Measurements from ENCODE around the gene SLC14A1. TPM values are rescaled to one million over a fixed set of nuclear protein-coding genes. Genes with fewer than 3 reads are reported as not detected.

SLC14A1 gene
- total and polyA plus RNA-seq, 9 donors = 0.75 to 2.2 (median 1.4) TPM

- Histone ChIP-seq H3K36me3 (ENCODE audit: control insufficient read depth, insufficient read depth, low read length) (no peaks in the 10 kb centered on the region), H3K27me3 (ENCODE audit: control insufficient read depth, insufficient read depth, low read length) (no peaks in the 10 kb centered on the region), H3K4me1 (ENCODE audit: control insufficient read depth, insufficient read depth, low read length) (no peaks in the 10 kb centered on the region), H3K27ac (ENCODE audit: low read length) (no peak overlapping the region), H3K9me3 (replicated peaks; ENCODE audit: control insufficient read depth, low read depth, low read length) (no peaks in the 10 kb centered on the region), H3K4me3 (ENCODE audit: low read length) (no peak overlapping the region)
- no CpG with 5 or more reads among the region's 3 CpGs for WGBS (ENCODE audit: insufficient coverage)
- no peak for DNase-seq
Observed at GRCh38 chr18:45788861-45789260, 64.9 kb downstream of the SLC14A1 start.

GRCh38 chr18:45792506-45793263 is 68.7 kb downstream of the SLC14A1 start:
- H3K27ac ChIP-seq (ENCODE audit: low read length) = no peak overlapping the region
- H3K4me3 ChIP-seq (ENCODE audit: low read length) = no peak overlapping the region
- no peaks in the 10 kb centered on the region for H3K4me1 ChIP-seq (ENCODE audit: control insufficient read depth, insufficient read depth, low read length)
- DNase-seq = no peak
- H3K9me3 ChIP-seq (replicated peaks; ENCODE audit: control insufficient read depth, low read depth, low read length) = no peaks in the 10 kb centered on the region
- WGBS (ENCODE audit: insufficient coverage) = 85% methylated on average over 4 of the region's 5 CpGs
- no peaks in the 10 kb centered on the region for H3K36me3 ChIP-seq (ENCODE audit: control insufficient read depth, insufficient read depth, low read length)
- H3K27me3 ChIP-seq (ENCODE audit: control insufficient read depth, insufficient read depth, low read length) = no peaks in the 10 kb centered on the region

GRCh38 chr18:45793264-45793965 is 69.4 kb downstream of the SLC14A1 start:
- Histone ChIP-seq H3K27me3 (ENCODE audit: control insufficient read depth, insufficient read depth, low read length) (no peaks in the 10 kb centered on the region), H3K4me3 (ENCODE audit: low read length) (no peak overlapping the region), H3K27ac (ENCODE audit: low read length) (no peak overlapping the region), H3K4me1 (ENCODE audit: control insufficient read depth, insufficient read depth, low read length) (no peaks in the 10 kb centered on the region), H3K9me3 (replicated peaks; ENCODE audit: control insufficient read depth, low read depth, low read length) (no peaks in the 10 kb centered on the region), H3K36me3 (ENCODE audit: control insufficient read depth, insufficient read depth, low read length) (no peaks in the 10 kb centered on the region)
- DNase-seq = no peak
- WGBS (ENCODE audit: insufficient coverage) = no CpG with 5 or more reads among the region's 4 CpGs

GRCh38 chr18:45801416-45802004 is 77.5 kb downstream of the SLC14A1 start:
- no peak overlapping the region for H3K27ac ChIP-seq (ENCODE audit: low read length)
- no peaks in the 10 kb centered on the region for H3K4me1 ChIP-seq (ENCODE audit: control insufficient read depth, insufficient read depth, low read length)
- DNase-seq = no peak
- no CpG with 5 or more reads among the region's 1 CpG for WGBS (ENCODE audit: insufficient coverage)
- H3K4me3 ChIP-seq (ENCODE audit: low read length) = no peak overlapping the region
- H3K36me3 ChIP-seq (ENCODE audit: control insufficient read depth, insufficient read depth, low read length) = no peaks in the 10 kb centered on the region
- H3K9me3 ChIP-seq (replicated peaks; ENCODE audit: control insufficient read depth, low read depth, low read length) = peaks cover 13% of the 10 kb centered on the region
- no peaks in the 10 kb centered on the region for H3K27me3 ChIP-seq (ENCODE audit: control insufficient read depth, insufficient read depth, low read length)

Other genes with a start within 250 kb of the SLC14A1 start
- gene SLC14A2, start 108.7 kb upstream of the SLC14A1 start, total RNA-seq = 0.04 TPM
- gene SLC14A2, start 108.7 kb upstream of the SLC14A1 start, polyA plus RNA-seq (ENCODE audit: insufficient read depth in 1 of 8, insufficient read length in 8 of 8, low replicate concordance in 1 of 8) = under 1 TPM; 0.02 to 0.23 (median 0.09) TPM
- gene SIGLEC15, start 101.5 kb downstream of the SLC14A1 start, total RNA-seq = 0.09 TPM
- under 1 TPM; 0.06 to 0.44 (median 0.14) TPM for gene SIGLEC15, start 101.5 kb downstream of the SLC14A1 start, polyA plus RNA-seq (ENCODE audit: insufficient read depth in 1 of 8, insufficient read length in 8 of 8, low replicate concordance in 1 of 8)
- 14.9 TPM for gene EPG5, start 243.1 kb downstream of the SLC14A1 start, total RNA-seq
- 10 to 100 TPM in 7 of 8 donors, 1 to 10 TPM in 1; 9.1 to 17.1 (median 11.4) TPM for gene EPG5, start 243.1 kb downstream of the SLC14A1 start, polyA plus RNA-seq (ENCODE audit: insufficient read depth in 1 of 8, insufficient read length in 8 of 8, low replicate concordance in 1 of 8)